GM23338 (cell line): Measurements from ENCODE around the gene VMO1. TPM values are rescaled to one million over a fixed set of nuclear protein-coding genes. Genes with fewer than 3 reads are reported as not detected.

Source experiments
- ATAC-seq: fragments of 200-7000 bp; cut with Tn5 transposase; 3 replicates; pipeline ENCODE4 v1.9.1; 2020
- DNase-seq: peaks from one replicate; pipeline ENCODE4 v3.0.0-alpha.2; 2015; ENCODE audit warnings: low spot score
- H2AFZ ChIP-seq: fragments of 200-600 bp; sonication (generic); 2 replicates; pipeline ENCODE4 v1.8.0; 2016; ENCODE audit warnings: antibody characterized with exemption, mild to moderate bottlenecking, moderate library complexity
- H3F3A ChIP-seq: fragments of 200-600 bp; sonication (generic); replicated peaks from 2 replicates; pipeline ENCODE4 v1.8.0; 2017; ENCODE audit warnings: antibody characterized with exemption, mixed run types, low read depth
- H3K27ac ChIP-seq: fragments of 200-600 bp; sonication (generic); 2 replicates; pipeline ENCODE4 v1.6.1; 2016; ENCODE audit warnings: low read depth
- H3K27me3 ChIP-seq: fragments of 200-600 bp; sonication (generic); 2 replicates; pipeline ENCODE4 v1.8.0; 2016; ENCODE audit warnings: mild to moderate bottlenecking, mixed run types, moderate library complexity; ENCODE audit not compliant: insufficient read depth
- H3K36me3 ChIP-seq: fragments of 200-600 bp; sonication (generic); 2 replicates; pipeline ENCODE4 v1.8.0; 2016; ENCODE audit warnings: mild to moderate bottlenecking; ENCODE audit not compliant: insufficient read depth
- H3K4me1 ChIP-seq: fragments of 200-600 bp; sonication (generic); 2 replicates; pipeline ENCODE4 v1.8.0; 2016; ENCODE audit warnings: mild to moderate bottlenecking, moderate library complexity; ENCODE audit not compliant: insufficient read depth
- H3K4me2 ChIP-seq: fragments of 200-600 bp; sonication (generic); 2 replicates; pipeline ENCODE4 v1.7.1; 2017; ENCODE audit warnings: mixed run types
- H3K4me3 ChIP-seq: fragments of 200-600 bp; sonication (generic); 2 replicates; pipeline ENCODE4 v1.6.1; 2016; ENCODE audit warnings: mixed run types
- H3K79me2 ChIP-seq: fragments of 200-600 bp; sonication (generic); replicated peaks from 2 replicates; pipeline ENCODE4 v1.8.0; 2017; ENCODE audit warnings: mild to moderate bottlenecking; ENCODE audit not compliant: insufficient read depth
- H3K9me2 ChIP-seq: fragments of 200-600 bp; sonication (generic); 2 replicates; pipeline ENCODE4 v1.8.0; 2017; ENCODE audit not compliant: insufficient read depth
- H4K20me1 ChIP-seq: fragments of 200-600 bp; sonication (generic); replicated peaks from 2 replicates; pipeline ENCODE4 v1.8.0; 2017; ENCODE audit warnings: mild to moderate bottlenecking; ENCODE audit not compliant: insufficient read depth
- H3K27ac Mint-ChIP-seq: 2 replicates; pipeline ENCODE4 v1.8.0; 2020; ENCODE audit warnings: inconsistent platforms, mild to moderate bottlenecking, moderate library complexity, mixed read lengths
- H3K27me3 Mint-ChIP-seq: 3 replicates; pipeline ENCODE4 v1.8.0; 2022; ENCODE audit warnings: low read depth, mild to moderate bottlenecking, moderate library complexity, mixed read lengths, inconsistent platforms; ENCODE audit not compliant: insufficient read depth, poor library complexity
- H3K36me3 Mint-ChIP-seq: 3 replicates; pipeline ENCODE4 v1.8.0; 2021; ENCODE audit warnings: low read depth, mild to moderate bottlenecking, inconsistent platforms, moderate library complexity, mixed read lengths
- H3K4me1 Mint-ChIP-seq: 3 replicates; pipeline ENCODE4 v1.8.0; 2020; ENCODE audit warnings: mild to moderate bottlenecking, inconsistent platforms, mixed read lengths
- H3K4me3 Mint-ChIP-seq: 3 replicates; pipeline ENCODE4 v1.8.0; 2021; ENCODE audit warnings: moderate library complexity, mild to moderate bottlenecking, inconsistent platforms, mixed read lengths
- H3K9me3 Mint-ChIP-seq: 3 replicates; pipeline ENCODE4 v1.8.0; 2020; ENCODE audit warnings: moderate library complexity, mild to moderate bottlenecking, inconsistent platforms, mixed read lengths
- CREB1 ChIP-seq: fragments of 250-450 bp; sonication (Bioruptor Pico); IDR thresholded peaks from 2 replicates; pipeline ENCODE4 v1.5.0; 2020; ENCODE audit warnings: low read depth, mild to moderate bottlenecking, moderate library complexity
- CTCF ChIP-seq, 2 experiments: fragments of 200-600 bp in 1 of 2; sonication (generic) in 1 of 2; conservative IDR thresholded peaks; 2 replicates each; pipeline versions ENCODE4 v1.5.1 to v1.6.1; 2016 to 2017; ENCODE audit warnings: antibody characterized with exemption in 2 of 2, low read depth in 2 of 2, mild to moderate bottlenecking in 2 of 2, moderate library complexity in 1 of 2
- ETS1 ChIP-seq: IDR thresholded peaks from 2 replicates; pipeline ENCODE4 v1.6.1; 2016; ENCODE audit warnings: antibody characterized with exemption
- EZH2 ChIP-seq: fragments of 200-600 bp; sonication (generic); IDR thresholded peaks from one replicate; pipeline ENCODE4 v1.8.0; 2017; ENCODE audit warnings: antibody characterized with exemption, mild to moderate bottlenecking, low read depth; ENCODE audit not compliant: unreplicated experiment
- EZH2phosphoT487 ChIP-seq: fragments of 200-600 bp; sonication (generic); IDR thresholded peaks from one replicate; pipeline ENCODE4 v1.8.1; 2018; ENCODE audit warnings: antibody characterized with exemption; ENCODE audit not compliant: unreplicated experiment
- JUNB ChIP-seq: IDR thresholded peaks from one replicate; pipeline ENCODE4 v1.6.1; 2016; ENCODE audit warnings: antibody characterized with exemption; ENCODE audit not compliant: unreplicated experiment
- NANOG ChIP-seq: IDR thresholded peaks from 2 replicates; pipeline ENCODE4 v1.6.1; 2016; ENCODE audit warnings: antibody characterized with exemption, borderline replicate concordance
- POLR2AphosphoS5 ChIP-seq: IDR thresholded peaks from 2 replicates; pipeline ENCODE4 v1.6.1; 2016; ENCODE audit warnings: antibody characterized with exemption, low read depth
- REST ChIP-seq: IDR thresholded peaks from one replicate; pipeline ENCODE4 v1.6.1; 2018; ENCODE audit warnings: antibody characterized with exemption; ENCODE audit not compliant: unreplicated experiment
- STAT1 ChIP-seq: IDR thresholded peaks from one replicate; pipeline ENCODE4 v1.6.1; 2016; ENCODE audit warnings: antibody characterized with exemption; ENCODE audit not compliant: unreplicated experiment
- ZNF114 ChIP-seq: fragments of 250-450 bp; sonication (Bioruptor Pico); IDR thresholded peaks from 2 replicates; pipeline ENCODE4 v1.5.0; 2020; ENCODE audit warnings: mild to moderate bottlenecking, moderate library complexity
- ZNF331 ChIP-seq: fragments of 250-450 bp; sonication (Bioruptor Pico); IDR thresholded peaks from 2 replicates; pipeline ENCODE4 v1.5.0; 2020; ENCODE audit warnings: low read depth, mild to moderate bottlenecking, moderate library complexity
- ZNF462 ChIP-seq: fragments of 250-450 bp; sonication (Bioruptor Pico); IDR thresholded peaks from 2 replicates; pipeline ENCODE4 v1.5.0; 2020; ENCODE audit warnings: mild to moderate bottlenecking, moderate library complexity
- polyA plus RNA-seq: library from polyadenylated mRNA; unstranded; fragments of >200 nt; fragmentation: Nextera tagmentation; extraction: Ambion mirVana; gene quantifications from 2 replicates; pipeline ENCODE4 v1.2.1, GENCODE V29; 2016
- total RNA-seq: library from RNA; depleted of rRNA; stranded (reverse); fragments of >200 nt; shearing (Covaris generic); gene quantifications from 2 replicates; pipeline ENCODE4 v1.2.3, GENCODE V29; 2014

Gene VMO1
- total and polyA plus RNA-seq, 2 experiments from 2014 or later: 0.38 to 0.47 TPM

- no peak overlapping the region for H3K27ac ChIP-seq
- H4K20me1 ChIP-seq: no peaks in the 10 kb centered on the region
- Mint-ChIP-seq H3K4me3 (no peak overlapping the region), H3K27ac (no peak overlapping the region), H3K9me3 (no peaks in the 10 kb centered on the region; the same call in 2 of the 3 replicates), H3K27me3 (peaks cover 14% of the 10 kb centered on the region), H3K4me1 (peaks cover 24% of the 10 kb centered on the region), H3K36me3 (no peaks in the 10 kb centered on the region)
- no peak overlapping the region for H3K4me3 ChIP-seq
- H3K36me3 ChIP-seq: no peaks in the 10 kb centered on the region
- no peak overlapping the region for H2AFZ ChIP-seq
- TF ChIP-seq CREB1: no peak
- no peak for TF ChIP-seq JUNB
- no peak for TF ChIP-seq NANOG
- no peak for TF ChIP-seq POLR2AphosphoS5
- TF ChIP-seq EZH2: no peak
- TF ChIP-seq ZNF114 (CRISPR knock-in tag): no peak
- no peak for TF ChIP-seq EZH2phosphoT487
- no peak for TF ChIP-seq ETS1
- no peak for TF ChIP-seq STAT1
- TF ChIP-seq REST: no peak
- no peak for TF ChIP-seq ZNF331 (CRISPR knock-in tag)
- no peak for TF ChIP-seq CTCF (conservative IDR thresholded peaks at IDR 0.05; ENCODE audit: low read depth in 2 of 2)
- no peak for TF ChIP-seq ZNF462 (CRISPR knock-in tag)
- DNase-seq (no peak), ATAC-seq (no peak)
- peaks cover 11% of the 10 kb centered on the region for H3K4me1 ChIP-seq
- no peaks in the 10 kb centered on the region for H3K79me2 ChIP-seq
- H3K9me2 ChIP-seq: no peaks in the 10 kb centered on the region
- no peak overlapping the region for H3K4me2 ChIP-seq
- 0 out of 2 replicates have a peak, but pooled peaks cover 13% of the 10 kb centered on the region for H3F3A ChIP-seq
- no peaks in the 10 kb centered on the region for H3K27me3 ChIP-seq
Observed at GRCh38 chr17:4748686-4749085, 37.5 kb downstream of the VMO1 start.
